Lower leg skin (tissue), 3 donors: ENCODE measurements around the gene CRX.

ENCODE experiments used
- POLR2A ChIP-seq, 2 donors: fragments of 450-650 bp; IDR thresholded peaks; one replicate each; pipeline ENCODE4 v1.6.1; 2016 to 2017; ENCODE audit warnings: antibody characterized with exemption in 2 of 2, mild to moderate bottlenecking in 1 of 2, moderate library complexity in 1 of 2
- TF ChIP-seq, protein P1 (sequence below), 3 donors: fragments of 450-650 bp; IDR thresholded peaks; one replicate each; pipeline ENCODE4 v1.5.1; 2016; ENCODE audit warnings: antibody characterized with exemption in 3 of 3, mild to moderate bottlenecking in 3 of 3, moderate library complexity in 2 of 3

DNA sequence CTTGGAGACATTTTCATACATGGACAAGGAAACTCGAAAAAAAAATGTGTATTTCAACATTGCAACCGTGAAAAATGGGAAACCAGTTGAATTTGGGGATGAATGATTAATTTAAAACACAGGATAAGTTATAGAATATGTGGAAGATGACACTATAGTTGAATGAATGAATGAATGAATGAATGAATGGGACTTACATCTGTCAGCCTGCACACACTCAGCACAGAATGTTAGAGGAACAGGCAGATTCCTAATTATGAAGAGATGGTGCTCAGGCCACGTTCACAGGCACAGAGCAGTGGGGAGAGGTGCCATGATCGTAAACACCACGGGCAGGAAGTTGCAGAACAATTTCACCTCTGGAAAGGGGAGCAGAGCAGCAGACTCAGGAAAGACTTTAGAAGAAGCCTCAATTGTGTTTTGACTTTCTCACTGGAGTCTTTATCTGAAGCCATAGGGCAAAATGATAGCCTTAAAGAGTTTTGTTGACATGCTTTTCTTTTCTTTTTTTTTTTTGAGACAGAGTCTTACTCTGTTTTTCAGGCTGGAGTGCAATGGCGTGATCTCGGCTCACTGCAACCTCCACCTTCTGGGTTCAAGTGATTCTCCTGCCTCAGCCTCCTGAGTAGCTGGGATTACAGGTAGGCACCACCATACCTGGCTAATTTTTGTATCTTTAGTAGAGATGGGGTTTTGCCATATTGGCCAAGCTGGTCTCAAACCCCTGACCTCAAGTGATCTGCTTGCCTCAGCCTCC lies 69.3 kb downstream of the CRX start:
- TF ChIP-seq, protein P1, sequence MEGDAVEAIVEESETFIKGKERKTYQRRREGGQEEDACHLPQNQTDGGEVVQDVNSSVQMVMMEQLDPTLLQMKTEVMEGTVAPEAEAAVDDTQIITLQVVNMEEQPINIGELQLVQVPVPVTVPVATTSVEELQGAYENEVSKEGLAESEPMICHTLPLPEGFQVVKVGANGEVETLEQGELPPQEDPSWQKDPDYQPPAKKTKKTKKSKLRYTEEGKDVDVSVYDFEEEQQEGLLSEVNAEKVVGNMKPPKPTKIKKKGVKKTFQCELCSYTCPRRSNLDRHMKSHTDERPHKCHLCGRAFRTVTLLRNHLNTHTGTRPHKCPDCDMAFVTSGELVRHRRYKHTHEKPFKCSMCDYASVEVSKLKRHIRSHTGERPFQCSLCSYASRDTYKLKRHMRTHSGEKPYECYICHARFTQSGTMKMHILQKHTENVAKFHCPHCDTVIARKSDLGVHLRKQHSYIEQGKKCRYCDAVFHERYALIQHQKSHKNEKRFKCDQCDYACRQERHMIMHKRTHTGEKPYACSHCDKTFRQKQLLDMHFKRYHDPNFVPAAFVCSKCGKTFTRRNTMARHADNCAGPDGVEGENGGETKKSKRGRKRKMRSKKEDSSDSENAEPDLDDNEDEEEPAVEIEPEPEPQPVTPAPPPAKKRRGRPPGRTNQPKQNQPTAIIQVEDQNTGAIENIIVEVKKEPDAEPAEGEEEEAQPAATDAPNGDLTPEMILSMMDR (IDR thresholded peaks at IDR 0.05), result no peak
- no peak for TF ChIP-seq POLR2A (IDR thresholded peaks at IDR 0.05)
